H1 (cell line): ENCODE data around the gene PABPC1L. TPM values are rescaled to one million over a fixed set of nuclear protein-coding genes. Genes with fewer than 3 reads are reported as not detected.

ENCODE experiments used
- CBX8 ChIP-seq: fragments of 300-800, 300-1000 bp; sonication (generic); IDR thresholded peaks from 2 replicates; pipeline ENCODE4 v1.7.1; 2016; ENCODE audit warnings: low read depth, low read length, borderline replicate concordance
- TBP ChIP-seq: IDR thresholded peaks from 2 replicates; pipeline ENCODE4 v1.6.1; 2011; ENCODE audit warnings: low read depth, low read length, improper control_type of control experiment
- polyA plus RNA-seq, 7 experiments: library from polyadenylated mRNA; depleted of rRNA in 3 of 7; stranded (reverse) in 5 of 7; unstranded in 2 of 7; fragments of >200 nt in 5 of 7; fragments of 200-250 nt in 2 of 7; gene quantifications; 1 replicate in 5 of 7; 2 replicates in 1 of 7; 4 replicates in 1 of 7; pipeline versions ENCODE4 v1.2.1 to v1.2.3, GENCODE V29; 2011 to 2013; ENCODE audit warnings: missing spikeins in 2 of 7, mixed read lengths in 2 of 7
- total RNA-seq: library from RNA; stranded (reverse); fragmentation: NEBNext Ultra II Directional; extraction: Animal tissue kit (Norgen Biotek cat#: 25700); gene quantifications from 2 replicates; pipeline ENCODE4 v1.2.1, GENCODE V29; 2021

Gene PABPC1L
- total and polyA plus RNA-seq, 2 of the 8 experiments (the other 6 are each of a cell fraction or from before 2014, with no cell fraction given) = 61.1 to 108 TPM

DNA sequence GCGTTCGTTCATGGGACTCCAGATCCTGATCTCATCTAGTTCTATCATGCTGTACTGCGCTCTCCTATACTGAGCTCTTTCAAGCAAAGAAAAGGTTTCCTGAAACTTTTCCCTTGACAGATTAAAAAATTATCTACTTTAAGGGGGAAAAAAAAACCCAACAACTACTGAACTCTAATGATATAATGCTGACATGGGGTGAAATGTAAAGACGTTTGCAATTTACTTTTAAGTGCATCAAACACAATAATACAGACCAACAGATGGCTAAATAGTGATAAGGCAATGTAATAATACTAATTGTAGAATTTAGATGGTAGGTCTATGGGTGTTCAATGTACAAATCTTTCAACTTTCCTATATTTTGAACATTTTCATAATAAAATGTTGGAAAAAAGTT, 34.0 kb downstream of the PABPC1L start (continued):
- TF ChIP-seq CBX8 (no peak), TBP (no peak)
